T47D (cell line): ENCODE results near the gene CPNE8.

Source experiments
- DNase-seq, 2 experiments: peaks; one replicate each; pipeline versions ENCODE4 v3.0.0 to v3.0.0-alpha.2; 2011 to 2012; ENCODE audit warnings: low read depth in 1 of 2, low spot score in 1 of 2
- JUND ChIP-seq: IDR thresholded peaks from 2 replicates; pipeline ENCODE4 v1.6.1; 2012; ENCODE audit warnings: low read depth
- in situ Hi-C: cut with HindIII; loops from 2 replicates; pipeline ENCODE4 v1.10.0; 2016; ENCODE audit warnings: low sequenced_read_pairs, low pct_unique_long_range_greater_than_20kb

CPNE8 gene

DNA sequence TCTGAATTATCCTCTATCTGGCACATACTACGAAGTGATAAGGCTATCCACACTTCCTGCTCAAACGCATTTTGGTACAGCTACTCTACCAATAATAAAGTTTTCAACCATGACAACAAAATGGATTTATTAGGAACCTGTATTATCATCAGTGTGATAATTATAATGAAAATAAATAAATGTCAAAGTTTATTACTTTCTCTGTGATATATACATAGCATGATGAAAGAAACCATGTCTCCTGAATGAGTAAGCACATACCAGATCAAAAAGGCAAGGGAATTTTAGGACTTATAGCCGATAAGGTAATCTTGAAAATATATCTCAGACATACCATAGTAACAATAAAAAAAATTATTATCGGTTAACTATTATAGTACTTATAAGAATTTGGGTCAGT lies 61.1 kb downstream of the CPNE8 start:
- no peak for TF ChIP-seq JUND
- no peak for DNase-seq
- in situ Hi-C loops, result no loop called here

DNA sequence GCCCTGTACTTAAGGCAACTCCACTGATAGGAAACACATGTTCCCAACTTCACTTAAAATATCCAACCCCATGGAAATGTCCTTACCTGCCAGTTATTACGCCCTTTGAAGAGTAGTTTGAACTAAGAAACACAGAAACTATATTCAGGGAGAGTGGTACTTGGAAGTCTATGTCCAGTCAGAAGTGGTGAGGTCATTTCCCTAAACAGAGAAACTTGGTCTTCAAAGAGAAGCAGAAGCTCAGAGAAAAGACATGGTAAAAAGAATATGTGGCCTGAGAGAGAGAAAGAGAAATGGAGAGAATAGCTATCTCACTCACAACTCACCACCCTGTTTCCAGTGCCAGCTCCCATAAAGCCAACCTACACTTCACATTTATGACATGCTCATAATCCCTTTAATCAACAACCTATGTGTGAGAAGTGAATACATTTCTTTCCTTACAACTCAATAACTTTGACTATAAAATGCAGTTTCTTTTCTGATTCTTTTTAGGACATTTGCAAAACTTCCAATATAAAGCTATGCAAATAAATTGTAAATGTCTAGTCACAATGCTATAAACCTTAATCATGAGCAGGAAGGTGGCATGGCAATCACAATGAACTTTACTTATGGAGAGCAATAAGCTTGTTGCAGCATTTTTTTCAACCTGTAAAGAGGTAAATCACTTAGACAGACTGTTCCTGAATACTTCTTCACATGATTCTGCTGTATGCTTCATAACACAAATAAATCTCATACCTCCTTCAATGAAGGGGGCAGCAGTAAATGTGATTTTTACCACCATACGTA lies 67.1 kb downstream of the CPNE8 start:
- in situ Hi-C loops, result no loop called here
- DNase-seq, result no peak
- TF ChIP-seq JUND, result no peak

DNA sequence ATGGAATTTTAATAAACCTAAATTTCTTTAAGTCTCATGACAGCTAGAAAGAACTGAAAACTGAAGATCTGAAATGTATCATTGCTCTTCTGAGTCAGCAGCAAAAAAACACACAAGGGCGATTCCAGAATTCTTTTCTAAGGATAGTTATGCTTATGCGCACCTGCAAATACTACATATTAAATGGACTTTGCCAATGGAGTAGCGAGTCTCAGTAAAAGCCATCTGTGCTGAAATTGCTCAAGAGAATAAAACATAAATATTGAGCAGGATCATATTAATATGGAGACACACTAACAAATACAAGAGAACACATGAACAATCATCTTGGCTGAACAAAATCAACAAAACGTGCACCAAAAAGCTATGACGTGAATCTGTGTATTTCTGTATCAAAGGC lies 73.7 kb downstream of the CPNE8 start:
- in situ Hi-C loops, result no loop called here
- TF ChIP-seq JUND, result no peak
- no peak for DNase-seq

DNA sequence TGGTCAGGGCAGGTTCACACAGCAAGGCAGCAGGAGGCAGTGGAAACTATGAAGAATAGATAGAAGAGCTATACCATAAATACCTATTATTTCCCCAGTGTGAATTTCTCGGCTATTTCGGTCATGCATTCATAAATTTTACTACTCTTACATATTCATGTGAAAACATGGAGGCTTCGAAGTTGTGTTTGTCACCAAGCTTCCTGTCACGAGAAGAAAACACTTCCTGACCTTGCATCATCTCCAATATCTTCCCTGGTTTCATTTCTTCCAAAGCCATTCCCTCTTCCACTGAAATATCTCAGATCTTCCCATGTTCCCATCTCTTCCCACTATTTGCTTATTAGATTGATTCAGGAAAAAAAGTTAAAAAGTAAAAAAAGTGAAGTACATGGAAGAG lies 80.4 kb downstream of the CPNE8 start:
- no peak for TF ChIP-seq JUND
- in situ Hi-C loops, result no loop called here
- DNase-seq, result no peak

DNA sequence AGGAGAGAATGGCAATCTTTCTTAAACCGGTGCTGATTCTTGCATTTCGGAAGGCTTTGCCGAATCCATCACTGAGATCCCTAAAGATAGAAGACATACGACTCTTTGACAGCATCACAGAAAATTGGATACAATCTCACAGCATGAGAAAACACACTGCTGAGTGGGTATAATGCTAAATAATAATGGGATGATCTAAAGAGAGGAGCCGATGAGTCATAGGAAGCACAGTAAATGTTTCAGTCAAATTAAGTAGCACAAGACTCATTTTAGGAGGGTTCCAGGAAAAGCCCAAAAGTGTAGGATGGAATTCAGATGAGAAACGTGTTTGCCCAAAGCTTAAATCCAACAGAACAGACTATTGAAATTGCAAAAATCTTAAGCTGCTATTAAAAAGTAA lies 81.7 kb downstream of the CPNE8 start:
- TF ChIP-seq JUND, result no peak
- DNase-seq, result no peak
- in situ Hi-C loops, result no loop called here

DNA sequence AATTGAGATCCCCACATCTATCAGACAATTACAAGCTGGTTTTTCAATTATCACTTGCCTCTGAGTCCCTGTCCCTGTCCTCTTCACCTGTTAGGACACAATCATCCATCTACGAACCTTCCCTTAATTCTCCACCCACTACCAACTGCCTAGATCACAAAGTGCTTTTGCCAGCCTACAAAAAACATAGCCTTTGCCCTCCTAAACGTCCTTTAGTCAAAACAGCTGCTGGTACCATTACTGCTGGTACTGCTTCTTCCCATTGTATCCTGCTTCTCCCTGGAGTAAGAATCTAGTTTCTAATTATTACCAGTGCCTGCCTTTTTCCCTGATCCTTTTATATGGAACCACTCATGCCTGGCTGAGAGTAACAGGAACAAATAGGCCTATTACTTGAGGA lies 82.1 kb downstream of the CPNE8 start:
- TF ChIP-seq JUND, result no peak
- no peak for DNase-seq
- in situ Hi-C loops, result no loop called here

DNA sequence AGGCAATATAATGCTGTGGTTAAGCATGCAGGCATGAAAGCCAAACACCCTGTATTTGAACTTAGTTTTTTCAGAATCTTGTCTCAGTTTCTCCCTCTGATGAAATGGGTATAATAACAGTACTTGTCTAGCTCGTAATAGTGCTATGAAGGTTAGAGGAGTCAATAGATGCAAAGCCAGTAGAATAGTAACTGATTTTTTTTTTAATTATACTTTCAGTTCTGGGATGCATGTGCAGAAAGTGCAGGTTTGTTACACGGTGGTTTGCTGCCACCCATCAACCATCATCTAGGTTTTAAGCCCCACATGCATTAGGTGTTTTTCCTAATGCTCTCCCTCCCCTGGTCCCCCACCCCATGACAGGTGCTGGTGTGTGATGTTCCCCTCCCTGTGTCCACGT lies 87.4 kb downstream of the CPNE8 start:
- no peak for TF ChIP-seq JUND

DNA sequence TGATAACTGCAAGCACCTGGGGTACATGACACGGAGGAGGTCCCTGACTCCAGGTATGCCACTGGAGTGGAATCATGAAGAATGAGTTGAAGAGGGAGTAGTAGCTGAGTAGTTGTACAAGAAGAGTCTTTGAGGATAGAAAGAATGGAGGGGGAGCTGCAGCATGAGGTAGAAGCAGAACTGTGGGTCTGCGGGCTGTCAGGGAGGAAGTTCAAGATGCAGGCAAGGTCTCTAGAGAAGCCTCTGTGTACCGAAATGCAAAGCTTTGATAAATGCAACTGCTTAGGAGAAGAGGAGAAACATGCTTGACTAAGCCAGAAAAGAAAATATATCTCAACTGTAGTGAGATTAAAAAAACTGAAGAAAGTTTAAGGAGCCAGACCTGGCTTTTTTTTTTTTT lies 91.5 kb downstream of the CPNE8 start:
- in situ Hi-C loops, result no loop called here

More for the DNA sequence above, 87.4 kb downstream of the CPNE8 start:
- in situ Hi-C loops, result no loop called here
- no peak for DNase-seq

DNA sequence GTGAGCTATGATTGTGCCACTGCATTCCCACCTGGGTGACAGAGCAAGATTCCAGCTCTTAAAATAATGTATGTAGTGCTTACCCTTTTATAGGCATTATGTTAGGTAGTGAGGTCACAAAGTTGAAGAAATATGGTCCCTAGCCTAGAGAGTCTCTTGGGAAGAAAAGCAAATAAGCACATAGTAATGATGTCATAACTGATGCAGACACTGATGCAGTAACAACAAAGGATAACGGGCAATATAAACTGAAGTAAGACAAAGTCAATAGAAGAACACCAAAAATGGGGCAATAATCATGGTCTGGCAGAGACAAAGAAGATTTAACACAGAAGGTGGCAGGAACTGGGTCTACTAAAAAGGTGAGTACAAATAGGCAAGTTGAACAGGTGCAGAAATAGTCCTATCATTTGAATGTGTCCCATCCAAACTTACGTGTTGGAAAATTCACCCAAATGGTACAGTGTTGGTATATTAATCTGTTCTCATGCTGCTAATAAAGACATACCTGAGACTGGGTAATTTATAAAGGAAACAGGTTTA lies 93.5 kb downstream of the CPNE8 start:
- DNase-seq, result no peak
- in situ Hi-C loops, result no loop called here
- no peak for TF ChIP-seq JUND

More for the DNA sequence above, 91.5 kb downstream of the CPNE8 start:
- no peak for TF ChIP-seq JUND
- DNase-seq, result no peak

DNA sequence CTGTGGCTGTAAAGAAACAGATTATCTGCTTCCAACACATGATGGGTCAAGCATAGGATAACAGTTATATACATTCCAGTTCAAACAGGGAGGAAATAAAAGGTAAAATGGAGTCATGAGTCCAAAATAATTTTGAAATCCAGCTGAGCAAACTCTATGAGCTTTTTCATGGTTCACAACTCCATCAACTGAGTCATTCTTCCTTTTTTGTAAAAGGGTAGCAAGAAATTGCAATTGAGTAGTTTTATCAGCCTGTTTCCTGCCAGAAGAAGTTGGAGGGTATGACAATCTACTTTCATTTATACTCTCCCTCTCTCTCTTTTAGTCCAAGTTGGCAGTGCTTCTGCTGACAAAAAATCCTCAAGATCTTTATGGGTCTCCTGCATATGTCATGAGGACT lies 95.6 kb downstream of the CPNE8 start:
- DNase-seq, result no peak
- no peak for TF ChIP-seq JUND
- in situ Hi-C loops, result no loop called here

DNA sequence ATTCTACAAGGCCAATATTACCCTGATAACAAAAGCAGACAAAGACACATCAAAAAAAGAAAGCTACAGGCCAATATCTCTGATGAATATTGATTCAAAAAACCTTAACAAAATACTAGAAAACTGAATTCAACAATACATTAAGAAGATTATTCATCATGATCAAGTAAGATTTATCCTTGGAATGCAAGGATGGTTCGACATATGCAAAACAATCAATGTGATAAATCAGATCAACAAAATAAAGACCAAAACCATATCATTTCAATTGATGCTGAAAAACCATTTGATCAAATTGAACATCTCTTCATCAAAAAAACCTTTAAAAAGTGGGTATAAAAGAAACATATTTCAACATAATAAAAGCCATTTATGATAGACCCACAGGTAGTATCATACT lies 117.3 kb downstream of the CPNE8 start:
- in situ Hi-C loops, result no loop called here
- DNase-seq, result no peak
- TF ChIP-seq JUND, result no peak

DNA sequence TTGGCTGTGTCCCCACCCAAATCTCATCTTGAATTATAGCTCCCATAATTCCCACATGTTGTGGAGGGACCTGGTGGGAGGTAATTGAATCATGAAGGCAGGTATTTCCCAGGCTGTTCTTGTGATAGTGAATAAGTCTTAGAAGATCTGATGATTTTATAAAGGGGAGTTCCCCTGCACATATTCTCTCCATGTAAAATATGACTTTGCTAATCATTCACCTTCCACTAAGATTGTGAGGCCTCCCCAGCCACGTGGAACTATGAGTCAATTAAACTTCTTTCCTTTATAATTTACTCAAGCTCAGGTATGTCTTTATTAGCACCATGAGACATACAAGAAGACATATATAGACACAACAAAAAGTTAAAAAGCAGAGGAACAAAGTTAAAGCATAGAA lies 120.0 kb downstream of the CPNE8 start:
- in situ Hi-C loops, result no loop called here
- DNase-seq, result no peak
- no peak for TF ChIP-seq JUND

DNA sequence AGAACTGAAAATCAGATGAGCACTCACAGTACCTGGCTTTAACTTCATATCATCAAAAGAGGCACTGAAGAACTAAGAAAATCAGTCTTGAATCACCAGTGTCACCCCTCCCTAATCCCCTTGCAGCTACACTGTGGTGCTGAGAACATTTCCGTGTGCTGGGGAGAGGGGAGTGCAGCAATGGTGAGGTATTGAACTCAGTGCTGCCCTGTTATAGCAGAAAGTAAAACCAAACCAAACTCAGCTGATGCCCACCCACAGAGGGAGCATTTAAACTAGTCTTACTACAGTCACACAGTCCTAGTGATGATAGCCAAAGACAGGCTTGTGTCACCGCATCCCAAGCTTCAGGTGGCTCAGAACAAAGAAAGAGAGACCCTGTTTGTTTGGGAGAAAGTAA lies 122.1 kb downstream of the CPNE8 start:
- in situ Hi-C loops, result no loop called here
- TF ChIP-seq JUND, result no peak
- no peak for DNase-seq

DNA sequence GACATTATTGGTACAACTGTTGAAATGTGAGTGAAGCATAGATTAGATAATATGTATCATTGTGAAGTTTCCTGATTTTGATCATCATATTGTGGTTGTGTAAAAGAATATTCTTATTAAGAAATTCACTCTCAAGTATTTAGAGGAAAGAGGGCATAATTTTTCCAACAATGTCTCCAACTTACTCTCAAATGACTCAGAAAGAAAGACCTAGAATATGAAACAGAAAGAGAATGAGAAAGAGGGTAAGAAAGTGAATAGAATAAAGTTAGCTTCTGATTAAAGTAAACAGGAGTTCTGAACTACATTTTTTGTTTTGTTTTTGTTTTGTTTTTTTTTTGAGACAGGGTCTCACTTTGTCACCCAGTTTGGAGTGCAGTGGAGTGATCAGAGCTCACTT lies 123.0 kb downstream of the CPNE8 start:
- no peak for DNase-seq
- in situ Hi-C loops, result no loop called here
- no peak for TF ChIP-seq JUND
